ENCODE data around the gene MRTFB.

DNA sequence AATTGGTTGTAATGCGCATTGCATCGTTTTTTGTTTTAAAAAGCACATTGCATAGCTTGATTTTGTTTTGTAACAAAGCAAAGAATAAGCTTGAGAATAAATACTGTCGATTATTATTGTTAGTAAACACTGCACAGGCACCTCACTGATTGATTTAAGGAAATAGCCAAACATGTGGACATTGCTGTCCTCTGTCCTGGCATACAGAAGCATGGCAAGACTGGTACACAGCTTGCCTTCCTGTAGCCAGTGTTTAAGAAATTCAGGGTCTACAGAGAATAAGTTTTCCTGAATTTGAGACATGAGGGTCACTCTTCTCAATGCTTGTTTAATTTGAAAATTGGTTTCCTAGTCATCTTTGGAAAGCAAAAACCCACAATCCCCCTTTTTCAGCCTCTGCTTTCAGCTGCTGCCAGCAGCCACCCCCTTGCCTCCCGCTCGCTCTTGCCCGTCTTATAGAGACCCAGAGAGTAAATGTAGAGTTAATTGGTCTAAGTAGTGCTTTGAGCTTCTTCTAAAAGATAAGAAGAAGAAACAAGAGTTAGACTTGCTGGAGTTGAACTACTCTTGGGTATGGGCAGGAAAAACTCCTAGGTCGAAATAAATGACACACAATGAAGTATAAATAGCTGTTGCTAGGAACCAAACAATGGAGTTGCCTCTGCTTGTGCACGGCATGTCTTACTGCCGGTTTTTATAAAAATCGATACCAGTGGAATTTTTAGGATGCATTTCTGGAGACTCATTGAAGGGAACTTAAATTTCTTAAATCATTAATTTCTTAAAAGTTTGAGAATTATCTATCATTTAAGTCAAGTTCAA is 116.6 kb downstream of the MRTFB start:
- TF ChIP-seq, protein P1, sequence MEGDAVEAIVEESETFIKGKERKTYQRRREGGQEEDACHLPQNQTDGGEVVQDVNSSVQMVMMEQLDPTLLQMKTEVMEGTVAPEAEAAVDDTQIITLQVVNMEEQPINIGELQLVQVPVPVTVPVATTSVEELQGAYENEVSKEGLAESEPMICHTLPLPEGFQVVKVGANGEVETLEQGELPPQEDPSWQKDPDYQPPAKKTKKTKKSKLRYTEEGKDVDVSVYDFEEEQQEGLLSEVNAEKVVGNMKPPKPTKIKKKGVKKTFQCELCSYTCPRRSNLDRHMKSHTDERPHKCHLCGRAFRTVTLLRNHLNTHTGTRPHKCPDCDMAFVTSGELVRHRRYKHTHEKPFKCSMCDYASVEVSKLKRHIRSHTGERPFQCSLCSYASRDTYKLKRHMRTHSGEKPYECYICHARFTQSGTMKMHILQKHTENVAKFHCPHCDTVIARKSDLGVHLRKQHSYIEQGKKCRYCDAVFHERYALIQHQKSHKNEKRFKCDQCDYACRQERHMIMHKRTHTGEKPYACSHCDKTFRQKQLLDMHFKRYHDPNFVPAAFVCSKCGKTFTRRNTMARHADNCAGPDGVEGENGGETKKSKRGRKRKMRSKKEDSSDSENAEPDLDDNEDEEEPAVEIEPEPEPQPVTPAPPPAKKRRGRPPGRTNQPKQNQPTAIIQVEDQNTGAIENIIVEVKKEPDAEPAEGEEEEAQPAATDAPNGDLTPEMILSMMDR (IDR thresholded peaks at IDR 0.05; ENCODE audit: borderline replicate concordance, extremely low read depth, low read length, poor library complexity, severe bottlenecking): no peak
- TF ChIP-seq EZH2 (IDR thresholded peaks at IDR 0.05; ENCODE audit: borderline replicate concordance, low read depth, low read length, severe bottlenecking): no peak
